ENCODE data around the gene IPPK.

GRCh38 chr9:92613268-92614122 lies 56.4 kb downstream of the IPPK start:
- TF ChIP-seq, protein P1, sequence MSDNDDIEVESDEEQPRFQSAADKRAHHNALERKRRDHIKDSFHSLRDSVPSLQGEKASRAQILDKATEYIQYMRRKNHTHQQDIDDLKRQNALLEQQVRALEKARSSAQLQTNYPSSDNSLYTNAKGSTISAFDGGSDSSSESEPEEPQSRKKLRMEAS (IDR thresholded peaks at IDR 0.05) = no peak
- TF ChIP-seq EZH2 (IDR thresholded peaks at IDR 0.05) (no peak), POLR2AphosphoS5 (IDR thresholded peaks at IDR 0.05; ENCODE audit: low read depth, low read length) (no peak), POLR2A (IDR thresholded peaks at IDR 0.05; ENCODE audit: borderline replicate concordance, extremely low read depth, insufficient read depth, insufficient read length) (no peak), REST (IDR thresholded peaks at IDR 0.05; ENCODE audit: low read depth) (no peak)

Data from HCT116 (cell line).